H9 (cell line): Measurements from ENCODE around the gene PHF21A. TPM values are rescaled to one million over a fixed set of nuclear protein-coding genes. Genes with fewer than 3 reads are reported as not detected.

Experiments used
- DNase-seq: peaks from one replicate; pipeline ENCODE4 v3.0.0-alpha.2; 2017
- H2AFZ ChIP-seq: one replicate; pipeline ENCODE4 v1.6.1; 2013; ENCODE audit warnings: mild to moderate bottlenecking, low read length, control low read depth, moderate library complexity
- H2AK5ac ChIP-seq: 2 replicates; pipeline ENCODE4 v1.6.1; 2013; ENCODE audit warnings: low read length, control low read depth, mixed read lengths; ENCODE audit not compliant: insufficient read length
- H2BK120ac ChIP-seq: one replicate; pipeline ENCODE4 v1.6.1; 2013; ENCODE audit warnings: low read depth, mild to moderate bottlenecking, low read length, control low read depth, inconsistent platforms; ENCODE audit not compliant: poor library complexity, severe bottlenecking
- H2BK12ac ChIP-seq: 2 replicates; pipeline ENCODE4 v1.6.1; 2013; ENCODE audit warnings: low read length, control low read depth, mixed read lengths, low read depth; ENCODE audit not compliant: insufficient read length
- H2BK15ac ChIP-seq: 2 replicates; pipeline ENCODE4 v1.6.1; 2013; ENCODE audit warnings: low read depth, low read length, control low read depth
- H2BK20ac ChIP-seq: one replicate; pipeline ENCODE4 v1.6.1; 2013; ENCODE audit warnings: low read depth, mild to moderate bottlenecking, low read length, control low read depth, inconsistent platforms; ENCODE audit not compliant: poor library complexity, severe bottlenecking
- H2BK5ac ChIP-seq: 2 replicates; pipeline ENCODE4 v1.6.1; 2013; ENCODE audit warnings: low read length, control low read depth, mixed read lengths; ENCODE audit not compliant: insufficient read length
- H3K14ac ChIP-seq: 2 replicates; pipeline ENCODE4 v1.6.1; 2013; ENCODE audit warnings: low read length, control low read depth; ENCODE audit not compliant: insufficient read depth
- H3K18ac ChIP-seq: 2 replicates; pipeline ENCODE4 v1.6.1; 2013; ENCODE audit warnings: low read depth, mild to moderate bottlenecking, mixed read lengths, low read length, control low read depth; ENCODE audit not compliant: insufficient read length
- H3K23ac ChIP-seq: 2 replicates; pipeline ENCODE4 v1.6.1; 2013; ENCODE audit warnings: low read length, control low read depth, mixed read lengths, low read depth; ENCODE audit not compliant: insufficient read length
- H3K23me2 ChIP-seq: 2 replicates; pipeline ENCODE4 v1.6.1; 2013; ENCODE audit warnings: low read depth, mild to moderate bottlenecking, mixed read lengths, low read length, control low read depth; ENCODE audit not compliant: insufficient read length, poor library complexity, severe bottlenecking
- H3K27ac ChIP-seq: 2 replicates; pipeline ENCODE4 v1.5.1; 2013; ENCODE audit warnings: low read length, control low read depth, mixed read lengths, low read depth; ENCODE audit not compliant: insufficient read length
- H3K27me3 ChIP-seq: 2 replicates; pipeline ENCODE4 v1.6.1; 2013; ENCODE audit warnings: low read length, control low read depth, inconsistent platforms; ENCODE audit not compliant: insufficient read depth
- H3K4ac ChIP-seq: 2 replicates; pipeline ENCODE4 v1.6.1; 2013; ENCODE audit warnings: low read depth, mild to moderate bottlenecking, control low read depth, inconsistent platforms, low read length, moderate library complexity
- H3K4me1 ChIP-seq: 2 replicates; pipeline ENCODE4 v1.6.1; 2013; ENCODE audit warnings: low read length, control low read depth, inconsistent platforms; ENCODE audit not compliant: insufficient read depth
- H3K4me2 ChIP-seq: 2 replicates; pipeline ENCODE4 v1.6.1; 2013; ENCODE audit warnings: low read length, control low read depth, mixed read lengths; ENCODE audit not compliant: insufficient read length, insufficient read depth
- H3K56ac ChIP-seq: 2 replicates; pipeline ENCODE4 v1.6.1; 2013; ENCODE audit warnings: low read depth, mild to moderate bottlenecking, mixed read lengths, low read length, control low read depth; ENCODE audit not compliant: insufficient read length
- H3K79me1 ChIP-seq: 2 replicates; pipeline ENCODE4 v1.6.1; 2013; ENCODE audit warnings: low read depth, mild to moderate bottlenecking, moderate library complexity, low read length, control low read depth, inconsistent platforms; ENCODE audit not compliant: insufficient read depth, poor library complexity, severe bottlenecking
- H3K79me2 ChIP-seq: 2 replicates; pipeline ENCODE4 v1.6.1; 2013; ENCODE audit warnings: low read length, control low read depth, inconsistent platforms; ENCODE audit not compliant: insufficient read depth
- H3K9ac ChIP-seq: 2 replicates; pipeline ENCODE4 v1.6.1; 2013; ENCODE audit warnings: low read length, control low read depth, mixed read lengths; ENCODE audit not compliant: insufficient read length; ENCODE audit errors: extremely low read depth
- H3K9me3 ChIP-seq: one replicate; pipeline ENCODE4 v1.6.1; 2013; ENCODE audit warnings: low read depth, low read length, inconsistent platforms; ENCODE audit not compliant: control insufficient read depth
- H3T11ph ChIP-seq: one replicate; pipeline ENCODE4 v1.6.1; 2013; ENCODE audit warnings: mild to moderate bottlenecking, low read length, control low read depth, inconsistent platforms
- H4K20me1 ChIP-seq: one replicate; pipeline ENCODE4 v1.6.1; 2013; ENCODE audit not compliant: control insufficient read depth, insufficient read length, insufficient read depth
- H4K5ac ChIP-seq: 2 replicates; pipeline ENCODE4 v1.6.1; 2013; ENCODE audit warnings: low read depth, mild to moderate bottlenecking, mixed read lengths, low read length, control low read depth; ENCODE audit not compliant: insufficient read length
- H4K8ac ChIP-seq: replicated peaks from 2 replicates; pipeline ENCODE4 v1.6.1; 2013; ENCODE audit warnings: low read length, control low read depth, mixed read lengths, low read depth; ENCODE audit not compliant: insufficient read length
- H4K91ac ChIP-seq: 2 replicates; pipeline ENCODE4 v1.6.1; 2013; ENCODE audit warnings: low read depth, mild to moderate bottlenecking, moderate library complexity, mixed read lengths, low read length, control low read depth; ENCODE audit not compliant: insufficient read length
- H3K27ac Mint-ChIP-seq, 3 experiments: 2 replicates in 2 of 3; 3 replicates in 1 of 3; pipeline ENCODE4 v1.8.0; 2020 to 2021; ENCODE audit warnings: mixed read lengths in 3 of 3, mild to moderate bottlenecking in 1 of 3, moderate library complexity in 1 of 3
- H3K27me3 Mint-ChIP-seq: 2 replicates; pipeline ENCODE4 v1.8.0; 2021; ENCODE audit warnings: low read depth, mild to moderate bottlenecking, moderate library complexity, mixed read lengths
- H3K36me3 Mint-ChIP-seq, 3 experiments: 2 replicates in 2 of 3; 3 replicates in 1 of 3; pipeline ENCODE4 v1.8.0; 2020 to 2021; ENCODE audit warnings: low read depth in 3 of 3, mixed read lengths in 3 of 3; ENCODE audit not compliant: insufficient read depth in 1 of 3
- H3K4me1 Mint-ChIP-seq, 2 experiments: 2 replicates each; pipeline ENCODE4 v1.8.0; 2020; ENCODE audit warnings: mixed read lengths in 2 of 2
- H3K4me3 Mint-ChIP-seq, 2 experiments: 2 replicates in 1 of 2; 3 replicates in 1 of 2; pipeline ENCODE4 v1.8.0; 2020 to 2021; ENCODE audit warnings: mild to moderate bottlenecking in 2 of 2, mixed read lengths in 2 of 2, moderate library complexity in 1 of 2
- H3K9me3 Mint-ChIP-seq, 2 experiments: 2 replicates in 1 of 2; 3 replicates in 1 of 2; pipeline ENCODE4 v1.8.0; 2020; ENCODE audit warnings: mild to moderate bottlenecking in 2 of 2, mixed read lengths in 2 of 2, moderate library complexity in 1 of 2
- CTCF ChIP-seq: fragments of 200-600 bp; sonication (generic); conservative IDR thresholded peaks from 3 replicates; pipeline ENCODE4 v1.8.0; 2021; ENCODE audit warnings: antibody characterized with exemption, mild to moderate bottlenecking
- WGBS: extraction: QIAGEN DNeasy Blood & Tissue Kit; methylation state at CpG from one replicate; pipeline ENCODE4 v1.1.7; 2013; ENCODE audit warnings: missing lambda C conversion rate, low lambda C conversion rate, mixed read lengths; ENCODE audit not compliant: insufficient read length; ENCODE audit errors: extremely low coverage; 5-methylcytosine and 5-hydroxymethylcytosine counted together
- total RNA-seq: library from RNA; stranded (reverse); gene quantifications from 2 replicates; pipeline ENCODE4 v1.2.1, GENCODE V29; 2021

Gene PHF21A
- total RNA-seq, 1 experiment from 2014 or later: 33.8 TPM

DNA sequence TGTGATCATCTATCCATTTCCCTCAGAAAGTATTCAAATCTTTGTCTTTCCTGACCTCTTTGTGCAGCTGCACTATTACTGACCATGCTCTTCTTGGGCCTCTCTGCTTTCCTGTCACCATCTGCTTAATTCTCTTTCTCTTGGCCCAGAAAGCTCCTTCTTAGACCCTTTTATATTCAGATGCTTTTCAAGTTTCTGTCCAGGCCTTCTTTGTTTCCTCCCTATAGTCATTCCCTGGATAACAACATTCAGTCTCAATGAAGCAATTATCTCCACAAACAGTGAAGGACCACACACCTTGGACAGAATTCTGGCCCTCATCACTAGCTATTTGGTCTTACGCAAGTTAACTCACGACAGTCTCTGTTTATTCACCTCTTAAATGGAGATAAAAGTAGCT lies 109.1 kb downstream of the PHF21A start:
- no peak overlapping the region for H3K9ac ChIP-seq
- no peak overlapping the region for H2BK15ac ChIP-seq
- peak overlapping the region; percentile 5 for H3K27ac ChIP-seq
- Mint-ChIP-seq H3K27me3 (no peaks in the 10 kb centered on the region), H3K4me1 (peaks cover 27 to 29% of the 10 kb centered on the region in 2 experiments), H3K4me3 (no peak overlapping the region; a peak in 1 of 5 replicates), H3K36me3 (peaks cover 5 to 8% (median 7%) of the 10 kb centered on the region in 3 experiments), H3K27ac (peak overlapping the region; percentile 50 to 92 (median 88); a peak in 6 of 7 replicates), H3K9me3 (peaks cover 5 to 7% of the 10 kb centered on the region in 2 experiments; a peak in 4 of 5 replicates)
- H4K8ac ChIP-seq: no peak overlapping the region
- H3K23ac ChIP-seq: no peak overlapping the region
- no peak overlapping the region for H4K91ac ChIP-seq
- no peak for TF ChIP-seq CTCF
- no peak overlapping the region for H2AFZ ChIP-seq
- no peaks in the 10 kb centered on the region for H3K23me2 ChIP-seq
- no peaks in the 10 kb centered on the region for H3K79me2 ChIP-seq
- H3K56ac ChIP-seq: no peak overlapping the region
- no peak overlapping the region for H3K18ac ChIP-seq
- H4K20me1 ChIP-seq: no peaks in the 10 kb centered on the region
- no peak overlapping the region for H2BK20ac ChIP-seq
- no peak for DNase-seq
- no peak overlapping the region for H2BK5ac ChIP-seq
- no peak overlapping the region for H2BK12ac ChIP-seq
- no peak overlapping the region for H3K4ac ChIP-seq
- no peak overlapping the region for H2AK5ac ChIP-seq
- H3K79me1 ChIP-seq: no peaks in the 10 kb centered on the region
- H3K14ac ChIP-seq: no peak overlapping the region
- no peak overlapping the region for H3T11ph ChIP-seq
- no peak overlapping the region for H3K4me2 ChIP-seq
- H3K27me3 ChIP-seq: no peaks in the 10 kb centered on the region
- H3K9me3 ChIP-seq: no peaks in the 10 kb centered on the region
- H4K5ac ChIP-seq: no peak overlapping the region
- no peak overlapping the region for H2BK120ac ChIP-seq
- no CpG with 5 or more reads among the region's 2 CpGs for WGBS
- H3K4me1 ChIP-seq: peaks cover 3% of the 10 kb centered on the region; the same call in 1 of the 2 replicates
